OCI-LY3 (cell line): ENCODE data around the gene SORCS3.

ENCODE experiments used
- H2AFZ ChIP-seq: fragments of 200-600, 300-600 bp; shearing (Covaris generic); 2 replicates; pipeline ENCODE4 v1.6.0; 2014; ENCODE audit warnings: antibody characterized with exemption, low read depth, low read length
- H3K27ac ChIP-seq: fragments of 200-600, 300-600 bp; sonication (generic); 2 replicates; pipeline ENCODE4 v1.5.1; 2014; ENCODE audit warnings: mild to moderate bottlenecking, low read length, moderate library complexity, mixed read lengths
- H3K27me3 ChIP-seq: fragments of 200-600, 300-600 bp; sonication (generic); 2 replicates; pipeline ENCODE4 v1.6.1; 2014; ENCODE audit warnings: low read depth, low read length, mixed read lengths
- H3K36me3 ChIP-seq: fragments of 200-600, 300-600 bp; sonication (generic); replicated peaks from 2 replicates; pipeline ENCODE3; 2014; ENCODE audit warnings: low read depth, low read length, mixed read lengths
- H3K4me1 ChIP-seq: fragments of 300-600, 200-600 bp; sonication (generic); 2 replicates; pipeline ENCODE4 v1.6.1; 2014; ENCODE audit warnings: low read length, mixed read lengths
- H3K4me2 ChIP-seq: fragments of 200-600, 300-600 bp; sonication (generic); 2 replicates; pipeline ENCODE4 v1.6.1; 2014; ENCODE audit warnings: low read length, mixed read lengths
- H3K4me3 ChIP-seq: fragments of 300-600, 200-600 bp; sonication (generic); 2 replicates; pipeline ENCODE4 v1.5.1; 2014; ENCODE audit warnings: antibody characterized with exemption, mild to moderate bottlenecking, low read length, moderate library complexity
- H3K79me2 ChIP-seq: fragments of 300-600, 200-600 bp; shearing (Covaris generic); 2 replicates; pipeline ENCODE4 v1.6.1; 2014; ENCODE audit warnings: mild to moderate bottlenecking, low read length, mixed read lengths
- H3K9ac ChIP-seq: fragments of 300-600, 200-600 bp; shearing (Covaris generic); 2 replicates; pipeline ENCODE4 v1.6.0; 2014; ENCODE audit warnings: mild to moderate bottlenecking, low read length, moderate library complexity
- H3K9me3 ChIP-seq: fragments of 200-600, 300-600 bp; shearing (Covaris generic); 2 replicates; pipeline ENCODE4 v1.6.1; 2014; ENCODE audit warnings: low read length, mixed read lengths; ENCODE audit not compliant: insufficient read depth
- H4K20me1 ChIP-seq: fragments of 200-600, 300-600 bp; sonication (generic); 2 replicates; pipeline ENCODE4 v1.6.1; 2016; ENCODE audit warnings: low read length, mixed read lengths; ENCODE audit not compliant: insufficient read depth
- CTCF ChIP-seq: fragments of 200-600, 300-600 bp; sonication (generic); IDR thresholded peaks from 2 replicates; pipeline ENCODE4 v1.5.1; 2014; ENCODE audit warnings: antibody characterized with exemption, low read length, low read depth
- EZH2phosphoT487 ChIP-seq: fragments of 200-600 bp; shearing (Covaris generic); IDR thresholded peaks from 2 replicates; pipeline ENCODE4 v1.6.1; 2018; ENCODE audit warnings: antibody characterized with exemption, mixed run types, low read depth

Gene SORCS3

GRCh38 chr10:104895981-104896380 lies 254.9 kb downstream of the SORCS3 start:
- Histone ChIP-seq H3K79me2 (no peaks in the 10 kb centered on the region), H3K9ac (no peak overlapping the region), H3K9me3 (no peaks in the 10 kb centered on the region), H3K4me3 (no peak overlapping the region), H2AFZ (no peak overlapping the region), H3K27ac (no peak overlapping the region), H4K20me1 (no peaks in the 10 kb centered on the region), H3K4me2 (no peak overlapping the region), H3K4me1 (peaks cover 22% of the 10 kb centered on the region), H3K27me3 (no peaks in the 10 kb centered on the region; the same call in 1 of the 2 replicates), H3K36me3 (no peaks in the 10 kb centered on the region)
- TF ChIP-seq EZH2phosphoT487 (no peak), CTCF (no peak)

- H2AFZ ChIP-seq: no peak overlapping the region
- no peaks in the 10 kb centered on the region; the same call in 1 of the 2 replicates for H3K27me3 ChIP-seq
- TF ChIP-seq EZH2phosphoT487: no peak
- no peak for TF ChIP-seq CTCF
- no peaks in the 10 kb centered on the region for H3K36me3 ChIP-seq
- H4K20me1 ChIP-seq: no peaks in the 10 kb centered on the region
- H3K4me1 ChIP-seq: peaks cover 19% of the 10 kb centered on the region
- H3K4me3 ChIP-seq: no peak overlapping the region
- H3K9me3 ChIP-seq: no peaks in the 10 kb centered on the region
- no peak overlapping the region for H3K4me2 ChIP-seq
- no peaks in the 10 kb centered on the region for H3K79me2 ChIP-seq
- H3K27ac ChIP-seq: no peak overlapping the region
- H3K9ac ChIP-seq: no peak overlapping the region
Observed at GRCh38 chr10:104897696-104898095, 256.6 kb downstream of the SORCS3 start.

- Histone ChIP-seq H3K27me3 (no peaks in the 10 kb centered on the region), H4K20me1 (no peaks in the 10 kb centered on the region), H3K4me1 (peaks cover 28% of the 10 kb centered on the region), H3K9ac (no peak overlapping the region), H3K27ac (no peak overlapping the region), H3K4me3 (no peak overlapping the region), H3K4me2 (no peak overlapping the region), H2AFZ (no peak overlapping the region), H3K9me3 (no peaks in the 10 kb centered on the region), H3K36me3 (no peaks in the 10 kb centered on the region), H3K79me2 (no peaks in the 10 kb centered on the region)
- TF ChIP-seq CTCF: no peak
- TF ChIP-seq EZH2phosphoT487: no peak
Observed at GRCh38 chr10:104899779-104900178, 258.7 kb downstream of the SORCS3 start.

GRCh38 chr10:104903433-104903832 lies 262.3 kb downstream of the SORCS3 start:
- Histone ChIP-seq H3K27ac (no peak overlapping the region), H3K79me2 (no peaks in the 10 kb centered on the region), H3K4me3 (no peak overlapping the region), H3K9ac (no peak overlapping the region), H3K36me3 (no peaks in the 10 kb centered on the region), H3K4me2 (peak overlapping the region; percentile 32), H3K27me3 (no peaks in the 10 kb centered on the region), H2AFZ (no peak overlapping the region), H4K20me1 (no peaks in the 10 kb centered on the region), H3K4me1 (peaks cover 28% of the 10 kb centered on the region), H3K9me3 (no peaks in the 10 kb centered on the region)
- TF ChIP-seq EZH2phosphoT487: no peak
- TF ChIP-seq CTCF: no peak
